Mammary microvascular endothelial cell (primary cell): Measurements from ENCODE around the gene MAPK1. TPM values are rescaled to one million over a fixed set of nuclear protein-coding genes. Genes with fewer than 3 reads are reported as not detected.

Experiments
- total RNA-seq: library from RNA; depleted of rRNA; stranded (reverse); fragments of >200 nt; gene quantifications from 2 replicates; pipeline ENCODE4 v1.2.3, GENCODE V29; 2015

MAPK1 gene
- total RNA-seq, result 40.5 and 45.5 TPM in 2 replicates

DNA sequence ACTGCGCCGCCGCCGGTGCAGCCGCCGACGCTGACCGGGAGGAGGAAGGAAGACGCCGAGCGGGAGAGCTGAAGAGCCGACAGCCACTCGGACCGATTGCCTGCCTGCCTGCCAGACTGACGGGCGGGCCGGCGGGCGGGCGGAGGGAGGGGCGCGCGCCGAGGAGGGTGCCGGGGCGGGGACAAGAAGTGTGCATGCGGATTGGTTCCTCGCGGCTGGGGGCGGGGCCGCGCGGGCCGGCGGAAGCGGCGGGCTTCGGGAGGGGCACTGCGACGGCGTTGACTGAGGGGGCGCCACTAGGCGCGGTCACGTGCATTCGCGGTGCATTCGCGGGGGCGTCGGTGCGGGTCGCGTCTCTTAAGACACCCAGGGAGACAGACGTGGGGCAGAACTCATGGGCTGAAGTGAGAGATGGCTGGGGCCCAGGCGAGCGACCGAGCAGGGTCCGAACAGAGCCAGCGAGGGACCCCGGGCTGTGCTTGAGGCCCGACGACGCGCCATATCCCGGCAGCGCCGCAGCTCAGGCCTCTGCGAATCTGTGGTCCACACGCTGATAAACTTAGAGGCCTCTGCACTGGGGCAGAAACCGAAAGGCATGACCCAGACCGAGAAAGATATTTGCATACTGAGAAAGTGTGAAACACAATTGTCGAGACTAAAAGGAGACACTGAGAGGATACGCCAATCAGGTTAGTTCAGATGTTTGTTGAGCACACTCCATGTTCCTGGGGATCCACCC, at the start of gene MAPK1:
Gene MAPK1 (minus strand): TSS at position 118 of the 739 bp plus-strand sequence. CDS start 205 bp downstream, outside the sequence.

DNA sequence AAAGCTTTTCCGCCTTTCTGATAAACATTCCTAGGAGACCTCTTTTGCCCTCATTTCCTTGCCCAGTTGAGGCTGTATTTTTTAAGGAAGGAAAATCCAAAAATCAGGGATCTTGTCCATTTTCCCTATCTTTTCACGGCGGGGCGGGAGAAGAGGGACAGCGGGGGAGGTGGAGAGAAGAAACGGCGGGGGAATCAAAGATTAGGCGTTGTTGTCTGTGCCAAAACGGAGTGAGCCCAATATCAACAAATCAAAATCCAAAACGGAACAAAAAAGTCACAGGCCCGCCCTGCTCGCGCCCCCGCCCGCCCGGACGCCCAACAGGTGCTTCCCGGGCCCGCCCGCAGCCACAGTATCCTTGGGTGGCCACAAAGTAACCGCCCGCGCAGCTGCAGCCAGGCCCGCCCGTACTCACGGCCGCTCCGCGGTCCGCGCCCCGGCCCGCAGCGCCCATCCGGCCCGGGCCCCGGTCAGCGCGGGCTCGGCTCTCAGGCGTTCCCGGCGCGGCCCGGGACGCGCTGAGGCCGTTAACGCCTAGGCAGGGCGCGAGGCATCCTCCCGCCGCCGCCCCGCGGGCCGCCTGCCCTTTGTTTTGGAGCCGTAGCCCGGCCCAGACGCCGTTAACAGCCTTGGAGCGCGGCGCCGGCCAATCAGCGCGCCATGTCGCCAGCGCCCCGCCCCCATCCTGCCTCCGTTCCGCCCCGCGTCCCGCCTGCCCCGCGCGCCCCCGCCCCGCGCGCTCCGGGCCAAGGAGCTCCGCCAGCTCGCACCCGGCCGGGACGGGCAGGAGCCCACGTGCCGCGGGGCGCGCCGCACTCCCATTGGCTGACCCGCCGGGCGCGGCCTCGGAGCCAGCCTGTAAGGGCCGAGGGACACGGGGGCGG, 132.0 kb downstream of the MAPK1 start, which contains the start of gene YPEL1:
Gene YPEL1 (minus strand): TSS at position 595 of the 884 bp plus-strand sequence. CDS start 25,050 bp downstream, outside the sequence.

Other genes with a start within 250 kb of the MAPK1 start
- gene YDJC, start 237.6 kb downstream of the MAPK1 start, total RNA-seq, result 78.8 and 81.2 TPM in 2 replicates
- 0.07 and 0.20 TPM in 2 replicates for gene CCDC116, start 234.9 kb downstream of the MAPK1 start, total RNA-seq
- 68.0 and 87.5 TPM in 2 replicates for gene SDF2L1, start 225.3 kb downstream of the MAPK1 start, total RNA-seq
- 30.8 and 41.2 TPM in 2 replicates for gene PPIL2, start 201.6 kb downstream of the MAPK1 start, total RNA-seq
- gene YPEL1, start 131.9 kb downstream of the MAPK1 start, total RNA-seq, result 2.4 and 7.9 TPM in 2 replicates
- 180 and 187 TPM in 2 replicates for gene PPM1F, start 85.2 kb upstream of the MAPK1 start, total RNA-seq
- gene TOP3B, start 115.1 kb upstream of the MAPK1 start, total RNA-seq, result 31.0 and 33.9 TPM in 2 replicates